Liver (tissue), 9 donors: Measurements from ENCODE around the gene SEMA4F. TPM values are rescaled to one million over a fixed set of nuclear protein-coding genes. Genes with fewer than 3 reads are reported as not detected.

Source experiments
- DNase-seq: peaks from one replicate; pipeline ENCODE4 v3.0.0-alpha.2; 2017; ENCODE audit warnings: low spot score
- H3K27ac ChIP-seq, 2 donors: one replicate each; pipeline ENCODE4 v1.7.0; 2013; ENCODE audit warnings: inconsistent platforms in 2 of 2, low read length in 2 of 2, control low read depth in 1 of 2, low read depth in 1 of 2, mild to moderate bottlenecking in 1 of 2
- H3K27me3 ChIP-seq, 4 donors: one replicate each; pipeline versions ENCODE4 v1.6.1 to v1.7.0; 2013; ENCODE audit warnings: low read length in 3 of 4, inconsistent platforms in 1 of 4, mild to moderate bottlenecking in 1 of 4, moderate library complexity in 1 of 4; ENCODE audit not compliant: control insufficient read depth in 4 of 4, insufficient read depth in 4 of 4
- H3K36me3 ChIP-seq, 4 donors: one replicate each; pipeline versions ENCODE4 v1.6.1 to v1.7.0; 2013; ENCODE audit warnings: low read length in 3 of 4, mild to moderate bottlenecking in 3 of 4, low read depth in 1 of 4, moderate library complexity in 1 of 4; ENCODE audit not compliant: control insufficient read depth in 4 of 4, insufficient read depth in 3 of 4
- H3K4me1 ChIP-seq, 4 donors: one replicate each; pipeline versions ENCODE4 v1.6.1 to v1.7.0; 2013; ENCODE audit warnings: low read length in 3 of 4, mild to moderate bottlenecking in 3 of 4, moderate library complexity in 1 of 4; ENCODE audit not compliant: control insufficient read depth in 4 of 4, insufficient read depth in 4 of 4
- H3K4me3 ChIP-seq, 3 donors: one replicate each; pipeline versions ENCODE4 v1.6.1 to v1.7.0; 2013; ENCODE audit warnings: low read length in 3 of 3, control low read depth in 1 of 3, low read depth in 1 of 3, mild to moderate bottlenecking in 1 of 3
- H3K9ac ChIP-seq, 2 donors: one replicate each; pipeline ENCODE4 v1.7.0; 2013; ENCODE audit warnings: low read length in 2 of 2, mild to moderate bottlenecking in 2 of 2, moderate library complexity in 2 of 2, control low read depth in 1 of 2, low read depth in 1 of 2
- H3K9me3 ChIP-seq, 4 donors: one replicate each; pipeline versions ENCODE4 v1.6.1 to v1.7.0; 2013; ENCODE audit warnings: low read length in 3 of 4; ENCODE audit not compliant: control insufficient read depth in 4 of 4
- ATF3 ChIP-seq: IDR thresholded peaks from 2 replicates; pipeline ENCODE4 v1.6.1; 2016; ENCODE audit warnings: antibody characterized with exemption
- CTCF ChIP-seq: fragments of 150-350 bp; IDR thresholded peaks from 2 replicates; pipeline ENCODE4 v1.5.1; 2017; ENCODE audit warnings: improper control_type of control experiment, low read depth, low read length; ENCODE audit not compliant: missing input control
- EGR1 ChIP-seq, 2 donors: IDR thresholded peaks; 2 replicates each; pipeline ENCODE4 v1.6.1; 2016 to 2018; ENCODE audit warnings: antibody characterized with exemption in 2 of 2, low read depth in 2 of 2
- FOXA1 ChIP-seq: IDR thresholded peaks from 2 replicates; pipeline ENCODE4 v1.6.1; 2016; ENCODE audit warnings: antibody characterized with exemption
- GABPA ChIP-seq, 2 donors: IDR thresholded peaks in 1 of 2; conservative IDR thresholded peaks in 1 of 2; 2 replicates each; pipeline ENCODE4 v1.6.1; 2016; ENCODE audit warnings: antibody characterized with exemption in 2 of 2, mild to moderate bottlenecking in 1 of 2, moderate library complexity in 1 of 2
- HNF4A ChIP-seq, 2 donors: conservative IDR thresholded peaks; 2 replicates each; pipeline ENCODE4 v1.6.1; 2016; ENCODE audit warnings: antibody characterized with exemption in 2 of 2, mild to moderate bottlenecking in 2 of 2
- HNF4G ChIP-seq: IDR thresholded peaks from 2 replicates; pipeline ENCODE4 v1.6.1; 2016; ENCODE audit warnings: antibody characterized with exemption
- JUND ChIP-seq, 2 donors: IDR thresholded peaks; 2 replicates each; pipeline ENCODE4 v1.6.1; 2016; ENCODE audit warnings: antibody characterized with exemption in 2 of 2
- RAD21 ChIP-seq, 2 donors: IDR thresholded peaks; 2 replicates each; pipeline ENCODE4 v1.6.1; 2016; ENCODE audit warnings: antibody characterized with exemption in 2 of 2, mild to moderate bottlenecking in 2 of 2
- REST ChIP-seq: IDR thresholded peaks from 2 replicates; pipeline ENCODE4 v1.6.1; 2016; ENCODE audit warnings: antibody characterized with exemption, mild to moderate bottlenecking
- RXRA ChIP-seq, 2 donors: IDR thresholded peaks; 2 replicates each; pipeline ENCODE4 v1.6.1; 2017 to 2018; ENCODE audit warnings: antibody characterized with exemption in 2 of 2, mild to moderate bottlenecking in 1 of 2
- SP1 ChIP-seq: IDR thresholded peaks from 2 replicates; pipeline ENCODE4 v1.6.1; 2018; ENCODE audit warnings: antibody characterized with exemption, mild to moderate bottlenecking
- TAF1 ChIP-seq: conservative IDR thresholded peaks from 2 replicates; pipeline ENCODE4 v1.6.1; 2016; ENCODE audit warnings: antibody characterized with exemption, mild to moderate bottlenecking
- YY1 ChIP-seq: IDR thresholded peaks from 2 replicates; pipeline ENCODE4 v1.6.1; 2016; ENCODE audit warnings: antibody characterized with exemption, mild to moderate bottlenecking
- ZBTB33 ChIP-seq: IDR thresholded peaks from 2 replicates; pipeline ENCODE4 v1.6.1; 2016; ENCODE audit warnings: antibody characterized with exemption
- WGBS: extraction: QIAGEN DNeasy Blood & Tissue Kit; methylation state at CpG from one replicate; pipeline ENCODE4 v1.1.7; 2013; 5-methylcytosine and 5-hydroxymethylcytosine counted together
- polyA plus RNA-seq, 2 donors: library from polyadenylated mRNA; stranded (reverse) in 1 of 2; unstranded in 1 of 2; fragments of 200-250 nt in 1 of 2; fragments of >200 nt in 1 of 2; fragmentation: Nextera tagmentation in 1 of 2; extraction: Ambion mirVana in 1 of 2; gene quantifications; one replicate each; pipeline versions ENCODE4 v1.2.1 to v1.2.3, GENCODE V29; 2013 to 2015
- total RNA-seq, 2 donors: library from RNA; depleted of rRNA; stranded (reverse); fragments of >200 nt; gene quantifications; one replicate each; pipeline ENCODE4 v1.2.3, GENCODE V29; 2014
- TF ChIP-seq, protein P1 (sequence below): IDR thresholded peaks from 2 replicates; pipeline ENCODE4 v1.6.1; 2016; ENCODE audit warnings: antibody characterized with exemption
- donor health status: healthy.
- donor health status: healthy.
- donor health status: healthy.
- donor health status: healthy.
- donor health status: healthy.

Gene SEMA4F
- total and polyA plus RNA-seq, 4 donors = 0.57 to 1.1 (median 0.96) TPM

- H3K36me3 ChIP-seq = no peaks in the 10 kb centered on the region
- WGBS = 87% methylated on average over 2 of the region's 2 CpGs
- no peak for DNase-seq
- TF ChIP-seq EGR1 (IDR thresholded peaks at IDR 0.05; ENCODE audit: low read depth in 2 of 2) (no peak), TAF1 (no peak), ATF3 (no peak), RAD21 (IDR thresholded peaks at IDR 0.05) (no peak), YY1 (no peak), CTCF (no peak), HNF4G (no peak), HNF4A (conservative IDR thresholded peaks at IDR 0.05) (no peak), GABPA (IDR thresholded peaks at IDR 0.05 in 1 of 2, conservative IDR thresholded peaks at IDR 0.05 in 1 of 2) (no peak), RXRA (IDR thresholded peaks at IDR 0.05) (no peak), REST (no peak), SP1 (no peak), JUND (IDR thresholded peaks at IDR 0.05) (no peak), ZBTB33 (no peak)
- TF ChIP-seq, protein P1, sequence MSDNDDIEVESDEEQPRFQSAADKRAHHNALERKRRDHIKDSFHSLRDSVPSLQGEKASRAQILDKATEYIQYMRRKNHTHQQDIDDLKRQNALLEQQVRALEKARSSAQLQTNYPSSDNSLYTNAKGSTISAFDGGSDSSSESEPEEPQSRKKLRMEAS = no peak
- no peaks in the 10 kb centered on the region for H3K9me3 ChIP-seq
- H3K4me1 ChIP-seq = no peaks in the 10 kb centered on the region
- H3K27ac ChIP-seq = no peak overlapping the region
- H3K27me3 ChIP-seq = no peaks in the 10 kb centered on the region
- H3K4me3 ChIP-seq = no peak overlapping the region
- H3K9ac ChIP-seq = no peak overlapping the region
Measured at GRCh38 chr2:74639550-74639949, 14.5 kb upstream of the SEMA4F start.

DNA sequence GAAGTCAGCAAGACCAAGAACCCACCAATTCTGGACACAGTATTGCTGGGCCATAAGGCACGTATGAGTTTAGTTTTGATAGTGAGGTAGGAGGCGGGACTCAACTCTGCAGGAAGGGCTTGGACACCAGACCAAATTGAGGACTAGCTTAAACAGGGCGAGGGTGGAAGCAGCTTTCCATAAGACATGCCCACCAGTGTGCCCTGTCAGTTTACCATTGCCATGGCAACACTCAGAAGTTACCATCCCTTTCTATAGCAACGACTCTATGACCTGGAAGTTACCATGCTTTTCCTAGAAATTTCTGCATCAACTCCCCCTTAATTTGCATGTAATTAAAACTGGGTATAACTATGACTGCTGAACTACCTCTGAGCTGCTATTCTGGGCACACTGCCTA lies 8.7 kb upstream of the SEMA4F start:
- H3K9ac ChIP-seq = no peak overlapping the region
- H3K27ac ChIP-seq = no peak overlapping the region
- peaks cover 0 to 4% (median 2%) of the 10 kb centered on the region in 4 donors for H3K4me1 ChIP-seq
- H3K4me3 ChIP-seq = no peak overlapping the region
- DNase-seq = no peak
- TF ChIP-seq FOXA1 (no peak), SP1 (no peak), EGR1 (IDR thresholded peaks at IDR 0.05; ENCODE audit: low read depth in 2 of 2) (no peak), RAD21 (IDR thresholded peaks at IDR 0.05) (no peak), JUND (IDR thresholded peaks at IDR 0.05) (no peak)
- H3K9me3 ChIP-seq = peaks cover 0 to 2% (median 0%) of the 10 kb centered on the region in 4 donors
- no peaks in the 10 kb centered on the region for H3K36me3 ChIP-seq
- H3K27me3 ChIP-seq = peaks cover 0 to 6% (median 3%) of the 10 kb centered on the region in 4 donors
- 76% methylated on average over 4 of the region's 4 CpGs for WGBS
